ENCODE results near the gene OR51V1.
"Not testable (repeated sequence)": the region's sequence is repeated elsewhere in the genome, so short reads cannot be mapped to it uniquely, and the experiment has no call there.

Gene OR51V1

GRCh38 chr11:5192738-5193137, 7.7 kb downstream of the OR51V1 start:
- TF ChIP-seq MYC (IDR thresholded peaks at IDR 0.05; ENCODE audit: low read depth, low read length), result no peak
- no peak for TF ChIP-seq CTCF (IDR thresholded peaks at IDR 0.05; ENCODE audit: low read depth, low read length)
- H3K4me3 ChIP-seq (ENCODE audit: low read depth, low read length), result no peak overlapping the region
- DNase-seq (ENCODE audit: low read depth), result no peak

GRCh38 chr11:5188201-5188600, 12.3 kb downstream of the OR51V1 start:
- H3K4me3 ChIP-seq (ENCODE audit: low read depth, low read length), result no peak overlapping the region
- DNase-seq (ENCODE audit: low read depth), result no peak
- TF ChIP-seq MYC (IDR thresholded peaks at IDR 0.05; ENCODE audit: low read depth, low read length), result no peak
- no peak for TF ChIP-seq CTCF (IDR thresholded peaks at IDR 0.05; ENCODE audit: low read depth, low read length)
- no peak for TF ChIP-seq MAX (IDR thresholded peaks at IDR 0.05; ENCODE audit: low read depth, low read length)
- no peak for TF ChIP-seq POLR2A (IDR thresholded peaks at IDR 0.05; ENCODE audit: extremely low read depth, insufficient read length)

GRCh38 chr11:5178046-5178837, 22.2 kb downstream of the OR51V1 start:
- no peak for DNase-seq (ENCODE audit: low read depth)

GRCh38 chr11:5174934-5175333, 25.5 kb downstream of the OR51V1 start:
- H3K4me3 ChIP-seq (ENCODE audit: low read depth, low read length), result no peak overlapping the region
- DNase-seq (ENCODE audit: low read depth), result no peak
- TF ChIP-seq CTCF (IDR thresholded peaks at IDR 0.05; ENCODE audit: low read depth, low read length) (no peak), MYC (IDR thresholded peaks at IDR 0.05; ENCODE audit: low read depth, low read length) (no peak)

More at GRCh38 chr11:5178046-5178837, 22.2 kb downstream of the OR51V1 start:
- TF ChIP-seq POLR2A (IDR thresholded peaks at IDR 0.05; ENCODE audit: extremely low read depth, insufficient read length), result no peak
- TF ChIP-seq MYC (IDR thresholded peaks at IDR 0.05; ENCODE audit: low read depth, low read length), result no peak
- no peak for TF ChIP-seq CTCF (IDR thresholded peaks at IDR 0.05; ENCODE audit: low read depth, low read length)
- no peak overlapping the region for H3K4me3 ChIP-seq (ENCODE audit: low read depth, low read length)

- TF ChIP-seq CTCF (IDR thresholded peaks at IDR 0.05; ENCODE audit: low read depth, low read length), result no peak
- TF ChIP-seq MYC (IDR thresholded peaks at IDR 0.05; ENCODE audit: low read depth, low read length), result no peak
- no peak for TF ChIP-seq MAX (IDR thresholded peaks at IDR 0.05; ENCODE audit: low read depth, low read length)
- no peak for TF ChIP-seq POLR2A (IDR thresholded peaks at IDR 0.05; ENCODE audit: extremely low read depth, insufficient read length)
- no peak for DNase-seq (ENCODE audit: low read depth)
- no peak overlapping the region for H3K4me3 ChIP-seq (ENCODE audit: low read depth, low read length)
Observed at GRCh38 chr11:5171856-5172255, 28.6 kb downstream of the OR51V1 start.

- not testable (repeated sequence) for H3K4me3 ChIP-seq (ENCODE audit: low read depth, low read length); DNase-seq (ENCODE audit: low read depth)
Observed at GRCh38 chr11:5165898-5166297, 34.6 kb downstream of the OR51V1 start.

GRCh38 chr11:5164807-5165206, 35.7 kb downstream of the OR51V1 start:
- not testable (repeated sequence) for H3K4me3 ChIP-seq (ENCODE audit: low read depth, low read length); DNase-seq (ENCODE audit: low read depth)

- H3K4me3 ChIP-seq (ENCODE audit: low read depth, low read length); DNase-seq (ENCODE audit: low read depth): not testable (repeated sequence)
Observed at GRCh38 chr11:5161045-5161444, 39.4 kb downstream of the OR51V1 start.

- not testable (repeated sequence) for H3K4me3 ChIP-seq (ENCODE audit: low read depth, low read length)
Observed at GRCh38 chr11:5160217-5160616, 40.3 kb downstream of the OR51V1 start.

More at GRCh38 chr11:5160217-5160616, 40.3 kb downstream of the OR51V1 start:
- DNase-seq (ENCODE audit: low read depth), result not testable (repeated sequence)

Measured in NB4 (cell line).